HL-60/S4 treated with retinoic acid at 250 ng/mL for 4 days and 3 days (cell line): Measurements from ENCODE around the gene CNDP2.

Source experiments
- in situ Hi-C: fragments of 300-500 bp; cut with MboI; formaldehyde crosslinking; loops from 2 replicates; pipeline ENCODE4 v1.7.0; 2022; ENCODE audit warnings: low sequenced_read_pairs

CNDP2 gene

DNA sequence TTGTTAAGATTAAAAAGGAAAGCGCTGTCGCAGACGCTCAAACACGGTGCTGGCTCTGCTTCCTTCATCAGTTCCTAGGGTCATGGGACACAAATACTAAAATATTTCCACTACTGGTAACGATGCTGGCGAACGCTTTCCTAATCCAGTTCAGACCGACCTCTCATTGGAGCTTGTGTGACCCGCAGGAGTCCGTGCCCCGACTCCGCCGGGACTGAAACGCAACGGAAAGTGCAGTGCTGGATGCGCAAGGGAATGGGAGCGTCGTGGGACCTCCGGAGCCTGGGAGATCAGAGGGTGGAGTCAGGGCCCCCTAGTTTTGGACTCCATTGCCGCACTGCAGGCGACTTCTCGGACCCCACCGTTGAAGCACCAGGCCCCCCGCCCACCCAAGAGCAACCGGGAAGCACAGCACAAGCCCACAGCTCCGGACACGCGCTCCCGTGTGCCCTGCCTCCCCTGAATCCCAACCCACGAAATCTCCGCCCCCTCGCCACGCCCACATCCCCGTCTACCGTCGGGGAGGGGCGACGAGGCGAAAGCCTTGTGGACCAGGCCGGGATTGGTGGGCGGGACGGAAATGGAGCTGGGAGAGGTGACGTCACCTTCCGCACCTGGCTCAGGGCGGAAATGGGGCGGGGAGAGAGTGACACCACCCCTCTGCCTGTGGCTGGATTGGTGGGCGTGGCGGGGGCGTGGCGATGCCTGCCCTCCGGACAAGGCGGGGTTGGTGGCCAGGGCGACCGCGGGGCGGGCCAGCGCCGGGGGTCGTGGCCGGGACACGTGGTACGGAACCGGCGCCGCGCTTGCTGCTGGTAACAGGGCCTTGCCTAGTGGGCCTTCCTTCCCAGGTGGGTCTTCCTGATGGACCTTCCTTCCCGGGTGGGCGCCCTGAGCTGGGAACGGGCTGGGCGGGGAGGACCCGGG, at the start of gene CNDP2:
Gene CNDP2, plus strand, starts transcription at position 783 of the 927 bp plus-strand sequence. CDS start 3,611 bp downstream, outside the sequence.
- in situ Hi-C loops: no loop called here

DNA sequence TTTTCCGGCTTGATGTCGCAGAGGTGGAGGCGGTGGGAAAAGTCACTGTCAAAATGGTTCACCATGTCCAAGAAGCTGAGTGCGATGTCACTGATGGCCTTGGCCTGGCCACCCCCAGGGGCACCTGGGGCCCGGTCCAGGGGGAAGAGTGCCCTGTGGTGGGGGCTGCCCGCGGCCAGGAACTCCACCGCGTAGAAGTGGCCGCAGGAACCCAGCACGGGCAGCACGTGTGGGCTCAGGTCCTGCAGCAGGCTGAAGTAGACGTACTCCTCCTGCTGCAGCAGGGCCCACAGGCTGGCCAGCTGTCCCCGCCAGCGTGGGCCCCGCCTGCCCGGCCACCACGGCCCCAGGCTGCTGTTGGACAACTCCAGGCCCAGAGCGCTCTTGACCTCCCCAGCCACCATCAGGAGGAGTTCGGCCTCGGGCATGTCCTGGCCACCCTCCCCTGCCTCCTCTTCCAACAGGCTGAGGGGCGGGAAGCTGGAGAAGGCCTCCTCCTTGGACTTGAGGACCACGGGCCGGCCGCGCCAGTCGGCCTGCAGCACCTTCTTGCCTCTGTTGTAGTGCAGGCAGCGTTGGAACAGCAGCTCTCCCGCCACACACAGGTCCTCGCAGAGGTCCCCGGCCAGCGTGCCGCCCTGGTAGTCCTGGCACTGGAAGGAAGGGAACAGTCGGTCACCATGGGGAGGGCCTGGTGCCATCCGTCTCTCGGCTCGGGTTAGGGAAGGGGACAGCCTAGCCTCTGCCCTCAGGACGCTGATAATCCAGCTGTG, 49.3 kb upstream of the CNDP2 start:
- in situ Hi-C loops: no loop called here

DNA sequence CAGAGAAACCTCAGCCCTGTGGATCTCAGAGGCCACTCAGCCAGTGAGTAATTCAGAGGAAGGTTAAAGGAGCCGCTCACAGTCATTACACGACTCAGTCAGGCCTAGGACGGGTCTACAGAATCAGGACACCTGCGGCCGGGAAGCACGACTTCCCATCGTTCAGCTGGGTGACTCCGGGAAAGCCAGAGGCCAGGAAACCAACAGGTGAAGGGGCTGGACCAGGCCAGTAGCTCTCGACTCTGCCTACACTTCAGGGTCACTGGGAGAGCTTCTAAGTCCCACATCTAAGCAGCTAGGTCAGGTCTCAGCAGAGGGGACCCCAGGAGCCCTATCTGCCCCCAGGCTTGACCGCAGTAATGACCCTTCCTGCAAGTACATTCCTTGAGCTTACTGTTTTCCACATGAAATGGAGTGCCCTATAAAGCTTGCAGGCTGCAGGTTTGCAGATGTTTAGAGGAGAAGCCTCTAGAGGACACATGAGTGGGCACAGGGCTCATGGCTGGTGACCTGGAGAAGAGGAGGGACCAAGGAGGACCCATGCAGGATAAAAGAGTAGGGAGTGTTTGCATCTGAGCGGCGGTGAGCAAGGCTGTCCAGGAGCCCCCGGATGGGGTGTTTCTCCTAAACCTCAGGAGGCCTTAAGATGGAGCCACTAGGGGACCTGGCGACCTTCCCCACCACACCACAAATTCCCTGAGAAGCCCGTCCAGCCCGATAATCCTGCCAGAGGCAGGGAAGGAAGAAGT, 48.6 kb upstream of the CNDP2 start:
- in situ Hi-C loops: no loop called here

DNA sequence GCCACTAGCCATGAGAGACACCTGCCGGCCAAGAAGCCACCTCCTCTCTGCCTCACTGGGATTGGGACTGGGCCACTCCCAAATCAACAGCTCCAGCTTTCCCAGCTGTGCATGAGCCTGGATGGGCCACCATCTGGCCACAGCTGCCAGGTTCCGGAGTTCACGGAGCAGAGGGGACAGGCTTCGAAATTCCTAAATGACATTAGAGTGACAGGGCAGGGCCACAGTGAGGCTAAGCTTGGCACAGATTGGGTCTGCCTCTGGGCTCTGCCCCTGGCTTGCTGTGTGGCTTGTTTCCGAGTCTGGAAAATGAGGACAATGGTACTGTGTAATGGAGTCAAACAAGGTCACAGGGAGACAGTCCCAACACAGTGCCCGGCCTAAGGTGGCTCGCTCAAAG, 45.5 kb upstream of the CNDP2 start:
- in situ Hi-C loops: no loop called here

DNA sequence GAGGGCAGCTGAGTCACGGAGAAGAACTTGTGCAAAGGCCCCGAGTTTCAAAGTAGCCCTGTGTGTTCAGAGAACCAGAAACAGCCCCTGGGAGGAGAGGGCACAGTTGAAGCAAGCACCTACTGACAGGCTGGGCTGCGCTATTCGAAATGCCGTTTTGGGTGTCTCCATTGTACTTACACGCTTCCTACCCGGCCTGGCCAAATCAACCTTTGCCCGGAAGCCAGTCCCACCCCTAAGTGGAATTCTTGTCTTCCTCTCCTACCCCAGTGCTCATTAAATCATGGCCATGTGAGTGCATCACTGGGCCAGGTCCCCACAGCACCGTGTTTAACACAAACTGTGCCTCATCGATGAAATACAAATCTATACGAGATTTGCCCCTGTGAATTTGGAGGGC, 45.0 kb upstream of the CNDP2 start:
- in situ Hi-C loops: no loop called here

DNA sequence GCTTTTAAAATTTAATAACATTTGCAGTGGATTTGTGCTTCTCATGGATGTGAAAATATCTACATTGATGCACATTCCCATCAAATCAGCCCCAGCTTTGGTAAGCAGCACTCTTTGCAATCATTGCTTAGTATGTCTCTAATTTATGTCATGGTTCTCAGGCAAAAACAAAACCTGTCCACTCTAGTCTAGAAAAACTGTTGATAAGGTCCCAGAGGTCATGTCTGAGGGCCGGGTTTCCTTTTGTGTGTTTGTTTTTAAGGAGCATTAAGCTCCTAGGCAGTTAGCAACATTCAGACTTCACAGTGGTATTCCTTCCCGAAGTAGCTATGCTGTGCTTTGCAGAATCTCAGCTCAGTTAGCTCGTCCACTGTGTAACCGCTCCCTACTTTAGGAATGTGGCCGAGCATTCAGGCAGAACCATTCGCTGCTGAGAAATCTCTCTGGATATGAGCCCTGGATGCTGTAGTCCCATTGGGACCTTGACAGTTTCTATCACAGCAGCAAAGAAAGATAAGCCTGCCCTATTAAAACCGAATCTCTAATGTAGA, 43.1 kb upstream of the CNDP2 start:
- in situ Hi-C loops: no loop called here

DNA sequence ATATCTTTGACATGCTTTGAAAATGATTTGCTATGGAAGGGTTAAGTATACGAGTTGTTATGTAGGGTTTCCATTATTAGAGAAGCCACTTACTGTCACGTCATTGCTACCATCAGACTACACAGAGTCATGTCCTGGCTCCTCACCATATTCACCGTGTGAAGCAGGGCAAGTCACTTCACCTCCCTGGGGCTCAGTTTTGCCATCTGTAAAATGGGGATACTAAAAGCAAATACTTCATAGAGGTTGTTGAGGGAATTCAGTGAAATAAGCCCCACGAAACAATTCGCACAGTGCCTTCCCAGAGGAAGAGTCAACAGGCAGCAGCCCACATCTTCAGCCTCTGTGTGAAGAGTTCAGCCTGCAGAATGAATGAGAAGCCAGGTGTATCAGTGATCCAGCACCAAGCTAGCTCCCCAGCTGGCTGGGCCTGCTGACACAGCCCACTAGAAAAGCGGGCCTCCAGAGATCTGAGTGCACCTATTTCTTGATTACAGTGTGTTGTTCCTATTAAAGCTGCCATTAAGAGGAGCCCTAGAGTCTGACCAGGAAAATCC, 42.4 kb upstream of the CNDP2 start:
- in situ Hi-C loops: no loop called here

DNA sequence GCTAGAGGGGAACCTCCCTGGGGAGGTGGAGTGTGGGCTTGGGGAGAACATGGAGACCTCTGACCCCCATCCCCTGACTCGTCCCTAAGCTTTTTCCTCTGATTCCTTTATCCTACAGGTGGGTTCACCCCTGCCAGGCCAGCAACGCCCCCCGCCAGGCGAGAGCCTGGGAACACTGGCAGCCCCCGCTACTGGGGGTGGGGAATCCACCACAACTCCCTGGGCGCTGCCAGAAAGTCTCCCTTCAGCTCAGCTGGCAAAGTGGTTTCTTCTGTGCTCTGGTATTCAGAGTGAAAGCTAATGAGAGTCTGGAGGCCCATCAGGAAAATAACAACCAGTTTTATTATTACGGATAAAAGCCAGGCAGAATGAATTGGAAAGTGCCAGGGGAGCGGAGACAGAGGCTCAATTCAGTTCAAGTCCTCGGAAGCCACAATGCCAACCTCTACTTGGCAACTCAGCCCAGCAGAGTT, 41.8 kb upstream of the CNDP2 start:
- in situ Hi-C loops: no loop called here

DNA sequence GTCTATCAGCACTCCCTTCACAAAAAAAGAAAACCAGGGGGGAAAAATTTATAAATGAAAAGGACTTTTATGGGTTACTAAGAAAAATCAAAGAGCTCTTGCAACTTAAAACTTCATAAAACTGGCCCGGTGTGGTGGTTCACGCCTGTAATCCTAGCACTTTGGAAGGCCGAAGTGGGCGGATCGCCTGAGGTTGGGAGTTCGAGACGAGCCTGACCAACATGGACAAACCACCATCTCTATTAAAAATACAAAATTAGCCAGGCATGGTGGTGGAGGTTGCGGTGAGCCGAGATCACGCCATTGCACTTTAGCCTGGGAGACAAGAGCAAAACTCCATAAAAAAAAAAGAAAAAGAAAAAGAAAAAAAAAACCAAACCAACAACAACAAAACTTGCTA, 40.8 kb upstream of the CNDP2 start:
- in situ Hi-C loops: no loop called here

DNA sequence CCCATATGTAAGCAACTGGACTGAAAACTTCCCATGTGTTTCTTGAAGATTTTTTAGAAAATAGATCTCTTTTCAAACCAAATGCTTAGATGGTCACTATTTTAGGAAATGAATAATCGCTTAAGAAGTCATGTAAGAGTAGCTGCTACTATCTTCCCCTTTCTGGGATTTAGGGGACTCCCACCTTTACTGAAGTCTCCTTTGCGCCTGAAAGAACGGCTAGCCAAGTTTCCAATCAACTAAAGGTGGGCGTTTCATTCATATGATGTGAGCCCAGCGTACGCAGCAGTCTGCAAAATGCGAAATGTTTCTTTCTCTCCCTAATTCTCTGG, 40.2 kb upstream of the CNDP2 start:
- in situ Hi-C loops: no loop called here

DNA sequence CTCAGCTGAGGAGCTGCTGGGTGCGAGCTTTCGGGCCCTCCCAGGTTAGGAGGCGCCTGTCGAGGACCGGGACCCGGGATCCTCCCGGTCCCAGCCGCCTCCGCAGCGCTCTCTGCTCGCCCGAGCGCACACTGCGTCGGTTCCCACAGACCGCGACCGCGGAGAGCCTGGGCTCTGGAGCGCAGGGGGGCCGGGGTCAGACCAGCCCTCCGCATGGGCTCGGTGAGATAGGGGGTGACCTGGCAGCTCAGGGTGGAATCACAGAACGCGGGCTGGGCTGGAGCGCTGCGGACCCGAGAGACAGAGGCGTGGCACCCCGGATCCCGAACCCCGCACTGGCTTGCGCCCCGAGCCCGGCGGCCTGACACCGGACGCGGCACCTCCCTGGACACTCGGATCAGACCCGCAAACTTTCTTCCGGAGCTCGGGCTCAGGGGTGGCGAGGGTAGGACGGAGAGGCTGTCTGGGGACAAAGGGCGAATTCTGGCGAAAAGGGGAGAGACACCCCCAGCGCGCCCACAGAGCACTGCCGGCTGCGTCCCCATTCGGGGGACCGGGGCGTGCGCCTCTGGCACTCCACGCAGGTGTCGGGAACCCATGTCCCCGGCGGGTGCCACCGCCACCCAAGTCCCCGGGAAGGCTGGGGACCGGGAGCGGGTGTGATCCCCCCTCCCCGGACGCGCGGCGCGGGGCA, 39.7 kb upstream of the CNDP2 start:
- in situ Hi-C loops: no loop called here

DNA sequence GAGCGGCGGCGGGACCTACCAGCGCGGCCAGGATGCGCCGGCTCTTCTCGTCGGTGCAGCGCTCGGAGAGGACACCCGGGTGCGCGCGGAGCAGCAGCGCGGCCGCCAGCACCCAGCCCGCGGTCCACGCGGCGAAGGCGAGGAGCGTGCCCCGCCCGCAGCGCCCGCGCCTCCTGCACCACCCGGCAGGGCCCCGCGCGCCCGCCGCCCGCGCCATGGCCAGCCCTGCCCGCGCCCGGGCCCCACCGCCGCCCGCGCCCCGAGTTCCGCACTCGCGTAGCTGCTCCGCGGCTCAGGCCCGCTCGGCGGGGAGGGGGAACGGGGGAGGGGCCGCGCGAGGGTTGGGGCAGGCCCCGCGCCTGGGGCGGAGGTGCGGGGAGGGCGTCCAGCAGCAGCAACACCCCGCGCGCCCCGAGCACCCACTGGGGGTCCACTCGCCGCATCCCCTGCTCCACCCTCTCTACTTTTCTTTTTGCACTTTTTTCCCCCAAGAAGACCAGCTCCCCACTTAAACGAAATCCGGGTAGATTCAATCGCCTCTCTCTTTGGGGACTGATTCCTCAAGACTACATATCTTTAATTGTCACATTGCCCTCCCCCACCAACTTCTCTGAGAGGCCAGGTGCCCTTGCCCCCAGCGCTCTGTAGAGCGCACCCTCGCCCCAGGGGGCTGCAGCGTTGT, 39.0 kb upstream of the CNDP2 start, which contains the start of gene DIPK1C:
Gene DIPK1C, minus strand, starts transcription at position 266 of the 682 bp plus-strand sequence. Its CDS starts 49 bp downstream, at position 217.
- in situ Hi-C loops: no loop called here

DNA sequence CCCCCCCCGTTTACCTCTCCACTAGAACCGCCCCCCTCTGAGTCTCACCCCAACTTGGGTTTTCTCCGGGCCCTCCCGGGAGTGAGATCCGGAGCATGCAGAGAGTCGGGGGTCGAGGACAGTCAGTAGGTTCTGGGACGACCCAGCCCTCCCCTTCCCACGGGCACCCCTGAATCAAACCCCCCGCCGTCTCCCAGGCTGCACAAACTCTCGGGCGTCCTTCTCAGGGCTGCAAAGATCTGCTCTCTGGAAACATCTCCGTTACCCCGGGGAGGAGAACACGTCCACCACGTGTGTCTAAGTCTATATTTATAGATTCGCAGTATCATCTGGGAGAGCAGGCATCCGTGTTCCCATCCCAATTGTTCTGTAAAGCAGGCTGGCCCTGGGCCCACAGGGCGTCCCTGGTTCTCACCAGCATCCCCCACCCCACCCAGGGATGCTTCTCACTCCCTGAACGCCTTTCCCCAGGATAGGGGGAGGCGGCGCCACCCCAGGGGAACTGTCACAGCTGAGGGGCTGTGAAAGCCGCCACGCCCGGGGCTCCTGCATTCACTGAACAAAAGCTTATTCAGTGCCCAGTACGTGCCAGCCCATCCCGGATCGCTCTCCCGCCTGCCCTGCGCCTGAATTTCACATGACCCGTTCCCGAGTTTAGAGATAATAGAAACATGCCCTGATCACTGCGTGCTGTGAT, 38.3 kb upstream of the CNDP2 start:
- in situ Hi-C loops: no loop called here

DNA sequence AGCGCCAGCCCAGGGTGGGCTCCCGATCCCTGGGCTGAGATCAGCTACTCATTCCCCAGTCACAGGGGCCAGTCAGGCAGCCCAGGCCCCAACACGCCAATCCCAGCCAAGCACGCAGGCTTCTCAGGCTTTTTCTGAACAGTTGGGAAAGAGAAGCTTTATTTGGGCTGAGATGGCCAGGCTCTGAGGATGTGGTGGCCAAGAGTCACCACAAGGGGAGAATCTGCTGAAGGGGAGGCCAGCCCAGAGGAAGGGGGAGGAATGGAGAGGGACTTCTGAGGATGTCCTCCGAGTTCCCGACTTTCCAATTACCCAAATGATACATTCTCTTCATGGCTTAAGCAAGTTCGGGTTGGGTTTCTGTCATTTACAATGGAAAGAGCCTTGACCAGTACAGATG, 36.3 kb upstream of the CNDP2 start:
- in situ Hi-C loops: no loop called here

DNA sequence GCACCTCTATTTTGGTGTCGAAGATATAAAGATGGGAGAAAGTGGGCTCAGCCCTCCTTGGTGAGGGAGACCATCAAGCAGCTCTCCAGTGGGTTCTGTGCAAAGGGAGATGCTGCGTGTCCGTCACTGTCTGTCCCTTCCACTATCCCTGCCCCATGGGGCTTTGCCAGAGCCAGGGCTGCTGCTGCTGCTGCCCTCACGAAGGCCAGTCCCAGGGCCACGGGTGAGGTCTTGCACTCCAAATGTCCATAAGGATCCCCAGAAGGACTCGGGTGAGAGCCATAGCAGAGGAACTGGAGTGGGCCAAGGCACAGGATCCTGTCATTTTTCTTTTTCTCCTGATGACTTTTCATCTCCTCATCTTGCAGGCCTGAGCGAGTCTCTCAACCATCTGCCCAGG, 35.3 kb upstream of the CNDP2 start:
- in situ Hi-C loops: no loop called here

DNA sequence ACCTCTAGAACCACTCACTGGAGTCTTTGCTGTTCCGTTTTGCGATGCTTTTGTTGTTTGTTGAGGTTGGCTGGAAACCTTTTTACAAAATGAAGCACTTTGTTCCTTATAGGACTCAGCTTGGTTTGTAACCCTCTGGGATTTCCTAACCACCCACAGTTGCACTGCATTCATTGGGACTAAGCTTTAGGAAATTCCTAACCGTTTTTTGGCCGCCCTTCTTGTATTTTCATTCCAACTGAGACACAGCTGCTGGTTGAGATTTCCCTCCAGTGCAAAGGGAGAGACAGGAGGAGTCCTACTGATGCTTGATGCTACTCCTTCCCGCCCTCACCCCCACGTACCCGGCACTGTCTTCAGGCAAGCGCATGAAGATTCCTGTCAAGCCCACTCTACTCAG, 32.9 kb upstream of the CNDP2 start:
- in situ Hi-C loops: no loop called here

DNA sequence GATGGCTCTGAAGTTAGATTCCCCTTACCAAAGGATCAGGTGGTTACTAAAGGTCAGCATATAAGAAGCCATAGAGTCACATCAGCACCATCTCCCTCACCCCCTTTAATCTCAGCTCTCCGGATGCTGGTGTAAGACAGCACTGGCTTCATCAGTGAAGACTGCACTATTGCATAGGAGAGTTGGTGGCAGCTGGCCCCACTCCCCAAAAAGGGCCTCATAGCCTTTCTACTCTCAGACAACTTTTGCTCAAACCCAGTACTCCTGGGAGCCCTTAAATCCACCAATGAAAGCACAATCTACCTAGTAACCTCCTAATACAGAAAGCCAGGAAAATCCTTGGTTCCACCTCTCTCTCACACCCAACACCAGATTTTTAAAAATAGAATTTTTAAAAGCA, 32.2 kb upstream of the CNDP2 start:
- in situ Hi-C loops: no loop called here

DNA sequence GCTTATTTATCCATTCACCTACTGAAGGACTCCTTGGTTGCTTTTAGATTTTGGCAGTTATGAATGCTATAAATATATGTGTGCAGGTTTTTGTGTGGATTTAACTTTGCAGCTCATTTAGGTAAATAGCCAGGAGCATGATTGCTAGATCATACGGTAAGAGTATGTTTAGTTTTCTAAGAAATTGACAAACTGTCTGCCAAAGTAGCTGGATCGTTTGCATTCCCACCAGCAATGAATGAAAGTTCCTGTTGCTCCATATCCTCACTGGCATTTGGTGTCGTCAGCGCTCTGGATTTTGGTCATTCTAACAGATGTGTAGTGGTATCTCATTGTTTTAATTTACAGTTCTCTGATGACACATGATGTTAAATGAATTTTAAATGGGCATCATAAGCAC, 30.4 kb upstream of the CNDP2 start:
- in situ Hi-C loops: no loop called here

DNA sequence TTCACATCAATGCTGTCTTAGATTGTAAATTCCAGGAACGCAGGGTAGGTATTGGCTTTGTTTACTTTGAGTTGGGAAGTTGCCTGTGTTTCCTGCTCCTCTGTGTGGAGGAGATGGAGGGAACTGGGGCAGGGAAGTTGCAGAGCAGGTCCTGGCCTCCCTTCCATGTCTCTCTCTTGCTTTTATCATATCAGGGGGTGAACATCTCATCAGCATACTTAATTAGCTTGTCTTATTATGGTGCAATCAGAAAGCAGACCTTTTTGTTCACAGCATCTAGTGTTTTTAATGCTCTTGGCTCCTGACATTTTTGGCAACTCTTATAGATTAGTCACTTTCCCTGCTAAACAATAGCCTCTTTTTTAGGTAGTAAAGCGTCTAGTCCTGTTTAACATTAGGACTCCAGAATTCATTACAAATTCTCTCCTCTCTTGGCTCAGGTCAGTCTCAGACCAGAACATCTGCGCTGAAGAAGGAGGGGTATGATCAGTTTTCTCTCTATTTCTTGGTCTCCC, 27.6 kb upstream of the CNDP2 start:
- in situ Hi-C loops: no loop called here
